ENCODE results near the gene GANAB.
A peak's percentile ranks its signal among the peaks of the same experiment; 100 is the strongest.

Gene GANAB

DNA sequence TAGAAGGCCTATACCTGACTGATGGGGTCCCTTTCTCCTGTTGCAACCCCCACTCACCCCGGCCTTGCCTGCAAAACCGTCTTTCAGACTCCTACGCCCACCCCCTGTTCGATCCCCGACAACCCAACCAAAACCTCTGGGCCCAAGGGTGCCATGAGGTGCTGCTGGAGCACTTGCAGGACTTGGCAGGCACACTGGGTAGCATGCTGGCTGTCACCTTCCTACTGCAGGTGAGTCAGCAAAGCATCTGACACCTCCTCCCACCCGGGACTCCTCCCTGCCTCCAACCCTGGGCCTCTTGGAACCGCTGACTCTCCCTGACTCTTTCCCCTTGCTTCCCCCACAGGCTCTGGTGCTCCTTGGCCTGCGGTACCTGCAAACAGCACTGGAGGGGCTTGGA is 32.1 kb downstream of the GANAB start:
- Histone ChIP-seq H3K36me3 (ENCODE audit: insufficient read depth, insufficient read length, low read length) (peaks cover 35% of the 10 kb centered on the region), H3K9ac (ENCODE audit: insufficient read length, low read depth) (no peak overlapping the region), H3K9me3 (ENCODE audit: insufficient read depth, low read length) (no peaks in the 10 kb centered on the region), H3K4me3 (ENCODE audit: insufficient read length, low read depth) (no peak overlapping the region), H3K4me1 (ENCODE audit: insufficient read depth, insufficient read length) (peaks cover 28% of the 10 kb centered on the region), H3K27me3 (ENCODE audit: insufficient read depth, insufficient read length) (no peaks in the 10 kb centered on the region)
- no peak for DNase-seq (ENCODE audit: low read depth, low spot score)
- no peak for TF ChIP-seq SUZ12 (IDR thresholded peaks at IDR 0.05; ENCODE audit: extremely low read depth, insufficient read depth, insufficient read length)
- no peak for TF ChIP-seq ZNF274 (IDR thresholded peaks at IDR 0.05; ENCODE audit: low read depth, low read length)
- TF ChIP-seq YY1 (IDR thresholded peaks at IDR 0.05; ENCODE audit: insufficient read depth, insufficient read length) = no peak

GRCh38 chr11:62613291-62613778 is 33.1 kb downstream of the GANAB start:
- TF ChIP-seq ZNF274 (IDR thresholded peaks at IDR 0.05; ENCODE audit: low read depth, low read length) (no peak), SUZ12 (IDR thresholded peaks at IDR 0.05; ENCODE audit: extremely low read depth, insufficient read depth, insufficient read length) (no peak), YY1 (IDR thresholded peaks at IDR 0.05; ENCODE audit: insufficient read depth, insufficient read length) (no peak)
- peak overlapping the region; percentile 2 for H3K9ac ChIP-seq (ENCODE audit: insufficient read length, low read depth)
- no peaks in the 10 kb centered on the region for H3K27me3 ChIP-seq (ENCODE audit: insufficient read depth, insufficient read length)
- H3K4me3 ChIP-seq (ENCODE audit: insufficient read length, low read depth) = peak overlapping the region; percentile 0
- peaks cover 28% of the 10 kb centered on the region for H3K4me1 ChIP-seq (ENCODE audit: insufficient read depth, insufficient read length)
- peaks cover 36% of the 10 kb centered on the region for H3K36me3 ChIP-seq (ENCODE audit: insufficient read depth, insufficient read length, low read length)
- DNase-seq (ENCODE audit: low read depth, low spot score) = no peak
- no peaks in the 10 kb centered on the region for H3K9me3 ChIP-seq (ENCODE audit: insufficient read depth, low read length)

GRCh38 chr11:62612366-62613290 is 33.8 kb downstream of the GANAB start, which contains the start of the genes EML3 and ROM1:
EML3 (minus strand) TSS chr11:62612775; CDS start chr11:62612457, 318 bp downstream.
ROM1 (plus strand) TSS chr11:62613257; CDS start chr11:62613282, 25 bp downstream.
- H3K36me3 ChIP-seq (ENCODE audit: insufficient read depth, insufficient read length, low read length) = peaks cover 40% of the 10 kb centered on the region
- H3K9me3 ChIP-seq (ENCODE audit: insufficient read depth, low read length) = no peaks in the 10 kb centered on the region
- TF ChIP-seq ZNF274 (IDR thresholded peaks at IDR 0.05; ENCODE audit: low read depth, low read length) (no peak), SUZ12 (IDR thresholded peaks at IDR 0.05; ENCODE audit: extremely low read depth, insufficient read depth, insufficient read length) (no peak), YY1 (IDR thresholded peaks at IDR 0.05; ENCODE audit: insufficient read depth, insufficient read length) (no peak)
- DNase-seq (ENCODE audit: low read depth, low spot score) = peak; percentile 84
- peaks cover 28% of the 10 kb centered on the region for H3K4me1 ChIP-seq (ENCODE audit: insufficient read depth, insufficient read length)
- peak within 1 kb of the TSS; percentile 92 for H3K9ac ChIP-seq (ENCODE audit: insufficient read length, low read depth)
- H3K27me3 ChIP-seq (ENCODE audit: insufficient read depth, insufficient read length) = no peaks in the 10 kb centered on the region
- peak within 1 kb of the TSS; percentile 78 for H3K4me3 ChIP-seq (ENCODE audit: insufficient read length, low read depth)

GRCh38 chr11:62611705-62612365 is 34.6 kb downstream of the GANAB start:
- no peaks in the 10 kb centered on the region for H3K27me3 ChIP-seq (ENCODE audit: insufficient read depth, insufficient read length)
- peaks cover 28% of the 10 kb centered on the region for H3K4me1 ChIP-seq (ENCODE audit: insufficient read depth, insufficient read length)
- H3K9me3 ChIP-seq (ENCODE audit: insufficient read depth, low read length) = no peaks in the 10 kb centered on the region
- no peak for DNase-seq (ENCODE audit: low read depth, low spot score)
- TF ChIP-seq YY1 (IDR thresholded peaks at IDR 0.05; ENCODE audit: insufficient read depth, insufficient read length) (no peak), SUZ12 (IDR thresholded peaks at IDR 0.05; ENCODE audit: extremely low read depth, insufficient read depth, insufficient read length) (no peak), ZNF274 (IDR thresholded peaks at IDR 0.05; ENCODE audit: low read depth, low read length) (no peak)
- H3K9ac ChIP-seq (ENCODE audit: insufficient read length, low read depth) = peak overlapping the region; percentile 92
- H3K36me3 ChIP-seq (ENCODE audit: insufficient read depth, insufficient read length, low read length) = peaks cover 35% of the 10 kb centered on the region
- peak overlapping the region; percentile 78 for H3K4me3 ChIP-seq (ENCODE audit: insufficient read length, low read depth)

DNA sequence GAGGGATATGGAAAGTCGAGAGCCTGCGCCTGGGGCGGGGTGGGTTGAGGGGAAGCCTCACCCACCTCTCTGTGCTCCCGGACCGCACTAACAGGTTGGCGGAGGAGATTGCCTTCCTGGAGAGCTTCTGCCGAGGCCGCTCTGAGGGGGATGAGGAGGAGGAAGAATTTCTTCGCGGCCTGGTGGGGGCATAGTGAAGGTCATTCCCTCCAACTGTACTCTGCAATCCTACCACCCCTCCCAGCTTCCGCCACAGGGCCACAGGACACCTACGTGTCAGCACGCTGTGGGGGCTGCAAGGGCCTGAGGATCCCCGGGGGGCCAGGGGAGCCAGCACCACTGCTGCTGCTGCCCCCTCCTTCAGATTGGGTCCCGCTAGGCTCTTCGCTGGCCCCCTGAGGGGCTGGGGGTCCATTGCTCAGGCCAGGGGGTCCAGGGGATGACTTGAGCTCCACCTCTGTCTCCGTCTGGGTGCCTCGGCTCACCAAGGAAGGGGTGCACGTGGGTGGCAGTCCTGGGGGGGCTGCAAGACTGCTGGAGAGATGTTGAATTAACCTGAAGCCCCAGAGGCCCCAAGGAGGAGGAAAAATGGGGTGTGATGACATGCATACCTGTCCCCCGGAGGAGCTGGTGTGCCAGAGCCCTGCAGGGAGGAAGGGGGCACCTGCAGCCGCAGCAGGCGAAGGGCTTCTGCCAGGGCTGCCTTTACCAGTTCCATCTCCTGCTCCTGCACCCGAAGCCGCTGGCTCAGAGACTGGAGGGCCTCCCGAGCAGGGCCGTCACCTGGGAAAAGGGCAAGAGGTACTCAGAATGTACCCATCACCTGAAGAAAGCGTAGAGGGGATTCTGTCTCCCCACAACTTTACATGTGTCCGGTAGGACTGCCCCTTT is 35.4 kb downstream of the GANAB start:
- H3K4me1 ChIP-seq (ENCODE audit: insufficient read depth, insufficient read length) = peaks cover 28% of the 10 kb centered on the region
- DNase-seq (ENCODE audit: low read depth, low spot score) = no peak
- H3K9me3 ChIP-seq (ENCODE audit: insufficient read depth, low read length) = no peaks in the 10 kb centered on the region
- no peaks in the 10 kb centered on the region for H3K27me3 ChIP-seq (ENCODE audit: insufficient read depth, insufficient read length)
- H3K36me3 ChIP-seq (ENCODE audit: insufficient read depth, insufficient read length, low read length) = peaks cover 27% of the 10 kb centered on the region
- H3K4me3 ChIP-seq (ENCODE audit: insufficient read length, low read depth) = peak overlapping the region; percentile 78
- TF ChIP-seq YY1 (IDR thresholded peaks at IDR 0.05; ENCODE audit: insufficient read depth, insufficient read length) = no peak
- TF ChIP-seq ZNF274 (IDR thresholded peaks at IDR 0.05; ENCODE audit: low read depth, low read length) = no peak
- TF ChIP-seq SUZ12 (IDR thresholded peaks at IDR 0.05; ENCODE audit: extremely low read depth, insufficient read depth, insufficient read length) = no peak
- H3K9ac ChIP-seq (ENCODE audit: insufficient read length, low read depth) = peak overlapping the region; percentile 92

- H3K9me3 ChIP-seq (ENCODE audit: insufficient read depth, low read length) = no peaks in the 10 kb centered on the region
- no peak for DNase-seq (ENCODE audit: low read depth, low spot score)
- H3K27me3 ChIP-seq (ENCODE audit: insufficient read depth, insufficient read length) = no peaks in the 10 kb centered on the region
- TF ChIP-seq ZNF274 (IDR thresholded peaks at IDR 0.05; ENCODE audit: low read depth, low read length) (no peak), YY1 (IDR thresholded peaks at IDR 0.05; ENCODE audit: insufficient read depth, insufficient read length) (no peak), SUZ12 (IDR thresholded peaks at IDR 0.05; ENCODE audit: extremely low read depth, insufficient read depth, insufficient read length) (no peak)
- peaks cover 25% of the 10 kb centered on the region for H3K36me3 ChIP-seq (ENCODE audit: insufficient read depth, insufficient read length, low read length)
- no peak overlapping the region for H3K4me3 ChIP-seq (ENCODE audit: insufficient read length, low read depth)
- H3K9ac ChIP-seq (ENCODE audit: insufficient read length, low read depth) = peak overlapping the region; percentile 92
- peaks cover 31% of the 10 kb centered on the region for H3K4me1 ChIP-seq (ENCODE audit: insufficient read depth, insufficient read length)
Observed at GRCh38 chr11:62610403-62610802, 36.0 kb downstream of the GANAB start.

Data from NT2/D1 (cell line).